Fibroblast of pulmonary artery (primary cell): ENCODE results near the gene FHOD3.
A peak's percentile ranks its signal among the peaks of the same experiment; 100 is the strongest.

Source experiments
- DNase-seq: peaks from one replicate; pipeline ENCODE4 v3.0.0-alpha.2; 2010; ENCODE audit warnings: low read depth
- H3K4me3 ChIP-seq: replicated peaks from 2 replicates; pipeline ENCODE4 v1.5.1; 2011; ENCODE audit warnings: low read depth, mild to moderate bottlenecking, control low read depth, low read length, moderate library complexity
- CTCF ChIP-seq: IDR thresholded peaks from 2 replicates; pipeline ENCODE4 v1.5.1; 2011; ENCODE audit warnings: mild to moderate bottlenecking, control low read depth, low read length, inconsistent platforms; ENCODE audit errors: missing control alignments

FHOD3 gene

GRCh38 chr18:36532394-36532793, 234.9 kb downstream of the FHOD3 start:
- TF ChIP-seq CTCF: no peak
- peak; percentile 80 for DNase-seq
- no peak overlapping the region for H3K4me3 ChIP-seq

GRCh38 chr18:36532815-36533214, 235.3 kb downstream of the FHOD3 start:
- DNase-seq: no peak
- no peak overlapping the region for H3K4me3 ChIP-seq
- no peak for TF ChIP-seq CTCF

- no peak overlapping the region for H3K4me3 ChIP-seq
- TF ChIP-seq CTCF: no peak
- DNase-seq: peak; percentile 23
Observed at GRCh38 chr18:36533446-36534153, 236.1 kb downstream of the FHOD3 start.

- DNase-seq: no peak
- TF ChIP-seq CTCF: no peak
- no peak overlapping the region for H3K4me3 ChIP-seq
Observed at GRCh38 chr18:36534154-36534688, 236.7 kb downstream of the FHOD3 start.

GRCh38 chr18:36535202-36535935, 237.9 kb downstream of the FHOD3 start:
- DNase-seq: no peak
- no peak for TF ChIP-seq CTCF
- H3K4me3 ChIP-seq: no peak overlapping the region

- H3K4me3 ChIP-seq: no peak overlapping the region
- DNase-seq: no peak
- no peak for TF ChIP-seq CTCF
Observed at GRCh38 chr18:36536426-36536825, 238.9 kb downstream of the FHOD3 start.
